GM12801 (cell line): Measurements from ENCODE around the gene PRR16.

Experiments used
- TF ChIP-seq, protein P1 (sequence below): IDR thresholded peaks from one replicate; pipeline ENCODE4 v1.5.1; 2011; ENCODE audit warnings: control low read depth; ENCODE audit not compliant: insufficient read length; ENCODE audit errors: extremely low read depth

Gene PRR16

DNA sequence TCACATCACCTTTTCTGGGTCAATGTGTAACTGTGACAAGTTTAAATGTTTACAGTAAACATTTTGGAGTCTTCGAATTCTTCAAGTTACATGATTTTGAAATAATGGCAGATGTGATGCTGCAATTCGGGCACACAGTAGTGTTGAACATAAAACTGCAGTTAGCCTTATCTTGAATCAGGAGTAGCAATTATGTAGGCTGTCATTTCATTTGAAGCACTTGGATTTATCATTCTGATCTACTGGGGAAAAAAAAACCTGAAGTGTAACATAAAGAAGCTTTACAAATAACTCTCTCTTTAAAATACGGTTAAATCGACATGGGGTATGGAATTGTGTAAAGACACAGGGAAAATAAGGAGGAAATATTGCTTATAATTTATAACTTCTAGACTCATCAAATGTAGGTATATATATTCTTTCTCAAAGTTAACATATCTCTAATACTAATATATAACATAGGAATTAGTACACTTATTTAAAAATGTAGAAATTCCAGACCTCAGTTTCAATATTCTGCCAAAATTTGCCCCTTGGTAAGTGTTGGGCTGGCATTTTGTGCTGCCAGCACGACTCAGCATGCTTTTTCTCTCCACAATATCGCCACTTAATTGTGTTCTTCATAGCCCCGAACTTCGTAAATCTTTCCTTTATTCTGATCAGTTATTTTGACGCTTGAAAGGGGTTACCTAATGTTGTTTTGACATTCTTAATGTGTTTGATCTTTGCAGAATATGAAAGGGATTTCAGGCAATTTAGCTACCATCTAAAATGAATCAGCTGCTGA is 226.7 kb downstream of the PRR16 start:
- TF ChIP-seq, protein P1, sequence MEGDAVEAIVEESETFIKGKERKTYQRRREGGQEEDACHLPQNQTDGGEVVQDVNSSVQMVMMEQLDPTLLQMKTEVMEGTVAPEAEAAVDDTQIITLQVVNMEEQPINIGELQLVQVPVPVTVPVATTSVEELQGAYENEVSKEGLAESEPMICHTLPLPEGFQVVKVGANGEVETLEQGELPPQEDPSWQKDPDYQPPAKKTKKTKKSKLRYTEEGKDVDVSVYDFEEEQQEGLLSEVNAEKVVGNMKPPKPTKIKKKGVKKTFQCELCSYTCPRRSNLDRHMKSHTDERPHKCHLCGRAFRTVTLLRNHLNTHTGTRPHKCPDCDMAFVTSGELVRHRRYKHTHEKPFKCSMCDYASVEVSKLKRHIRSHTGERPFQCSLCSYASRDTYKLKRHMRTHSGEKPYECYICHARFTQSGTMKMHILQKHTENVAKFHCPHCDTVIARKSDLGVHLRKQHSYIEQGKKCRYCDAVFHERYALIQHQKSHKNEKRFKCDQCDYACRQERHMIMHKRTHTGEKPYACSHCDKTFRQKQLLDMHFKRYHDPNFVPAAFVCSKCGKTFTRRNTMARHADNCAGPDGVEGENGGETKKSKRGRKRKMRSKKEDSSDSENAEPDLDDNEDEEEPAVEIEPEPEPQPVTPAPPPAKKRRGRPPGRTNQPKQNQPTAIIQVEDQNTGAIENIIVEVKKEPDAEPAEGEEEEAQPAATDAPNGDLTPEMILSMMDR, result no peak

DNA sequence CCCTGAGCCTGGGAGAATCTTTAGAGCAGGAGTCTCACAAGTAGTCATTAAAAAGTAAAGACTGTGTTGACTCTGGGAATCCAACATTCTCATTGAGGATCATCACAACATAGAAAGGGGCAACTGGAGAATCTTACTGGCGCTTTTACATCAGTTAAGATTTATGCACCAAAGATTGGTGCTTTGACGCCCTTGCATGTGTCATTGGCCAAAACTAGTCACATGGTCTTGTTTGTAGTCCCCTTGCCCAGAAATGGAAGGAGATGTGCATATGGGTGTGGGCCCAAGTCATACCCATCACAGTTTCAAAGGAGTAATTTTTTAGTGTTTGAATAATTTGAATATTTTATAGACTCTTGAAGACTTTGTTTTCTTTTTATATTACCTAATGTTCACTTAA is 228.2 kb downstream of the PRR16 start:
- TF ChIP-seq, protein P1, result no peak

DNA sequence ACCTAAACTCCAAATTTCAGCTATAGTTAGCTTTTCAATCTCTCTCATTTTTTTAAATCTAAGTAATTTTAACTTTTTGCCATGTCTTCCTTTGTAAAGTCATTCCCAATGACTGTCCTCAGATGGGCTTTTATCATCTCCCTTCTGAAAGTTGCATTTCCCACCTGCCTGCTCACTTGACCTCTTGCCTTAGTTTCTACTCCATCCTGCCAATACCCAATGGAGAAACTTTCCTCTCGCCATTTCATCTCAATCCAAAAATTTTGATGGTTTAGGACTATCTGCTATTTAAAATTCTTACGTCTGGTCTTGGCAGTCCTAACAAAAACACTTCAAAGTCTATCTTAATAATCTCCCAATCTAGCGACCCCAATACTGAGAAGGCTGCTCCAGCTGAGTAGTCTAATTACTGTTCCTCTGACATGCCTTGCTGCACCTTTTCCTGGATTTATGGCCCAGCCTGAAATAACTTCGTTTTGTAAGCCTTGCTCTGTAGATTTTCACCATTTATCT is 231.3 kb downstream of the PRR16 start:
- TF ChIP-seq, protein P1, result no peak

DNA sequence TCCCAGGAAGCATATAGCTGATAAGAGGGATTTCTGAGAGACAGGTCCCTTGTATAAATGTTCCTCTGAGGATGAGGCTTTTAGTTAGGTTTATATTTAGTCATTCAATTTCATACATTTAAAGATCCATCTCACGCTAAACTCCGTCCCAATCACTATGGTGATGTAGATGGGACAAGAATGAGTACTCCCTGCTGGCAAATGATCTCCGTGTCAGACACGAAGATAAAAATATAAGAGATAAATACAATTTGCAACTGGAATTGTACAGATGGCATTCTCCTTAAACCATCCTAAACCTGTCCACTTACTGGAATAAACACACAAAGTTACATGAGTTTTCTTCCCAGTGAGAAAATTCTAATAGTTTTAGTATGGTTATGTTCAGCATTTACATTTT is 233.0 kb downstream of the PRR16 start:
- TF ChIP-seq, protein P1, result no peak

DNA sequence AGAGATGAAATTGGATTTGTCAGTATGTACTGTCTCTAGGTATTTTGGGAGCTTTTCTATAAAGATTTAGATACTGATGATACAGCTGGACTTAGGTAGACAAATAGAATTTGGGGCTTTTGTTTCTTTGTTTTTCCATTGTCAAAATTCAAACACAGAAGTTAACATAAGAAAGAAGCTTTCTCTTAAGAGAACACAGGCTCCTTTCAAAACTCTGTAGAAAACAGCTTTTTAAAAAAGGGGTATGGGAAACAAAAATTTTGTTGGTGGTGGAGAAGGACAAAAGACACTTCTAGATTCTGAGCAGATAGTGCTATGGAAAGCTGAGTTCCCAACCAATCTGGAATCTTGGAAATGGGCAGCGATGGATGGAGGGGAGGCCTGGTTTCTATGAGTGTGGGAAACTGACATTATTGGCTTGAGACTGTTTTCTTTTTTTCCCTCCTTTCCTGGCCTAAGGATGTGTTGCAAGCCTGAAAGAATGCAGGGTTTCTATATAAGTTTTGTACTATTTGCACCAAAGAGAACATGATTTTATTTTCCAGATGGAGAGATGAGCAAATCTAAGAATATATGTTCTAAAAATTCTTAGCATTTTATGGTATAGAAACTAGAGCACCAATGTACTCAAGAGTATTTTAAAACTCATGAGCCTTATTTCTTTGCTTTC is 240.0 kb downstream of the PRR16 start:
- TF ChIP-seq, protein P1, result no peak

DNA sequence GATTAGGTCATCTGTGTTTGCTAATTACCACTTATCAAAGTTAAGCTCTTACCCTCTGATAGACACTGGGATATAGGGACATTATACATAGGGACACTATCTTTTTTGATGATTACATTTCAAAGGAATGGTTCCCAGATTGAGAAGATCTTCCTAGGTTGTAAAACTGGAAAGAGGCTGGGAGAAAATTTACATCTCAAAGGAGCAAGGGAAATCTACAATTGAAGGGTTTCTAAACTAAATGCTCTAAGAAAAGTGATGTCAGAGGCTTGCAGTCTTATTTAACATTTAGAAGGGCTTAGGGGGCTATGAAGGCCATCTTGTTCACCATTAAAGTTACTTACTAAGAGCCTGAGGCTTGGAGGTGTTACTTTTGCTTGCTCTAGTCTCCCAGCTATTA is 242.8 kb downstream of the PRR16 start:
- TF ChIP-seq, protein P1, result no peak

DNA sequence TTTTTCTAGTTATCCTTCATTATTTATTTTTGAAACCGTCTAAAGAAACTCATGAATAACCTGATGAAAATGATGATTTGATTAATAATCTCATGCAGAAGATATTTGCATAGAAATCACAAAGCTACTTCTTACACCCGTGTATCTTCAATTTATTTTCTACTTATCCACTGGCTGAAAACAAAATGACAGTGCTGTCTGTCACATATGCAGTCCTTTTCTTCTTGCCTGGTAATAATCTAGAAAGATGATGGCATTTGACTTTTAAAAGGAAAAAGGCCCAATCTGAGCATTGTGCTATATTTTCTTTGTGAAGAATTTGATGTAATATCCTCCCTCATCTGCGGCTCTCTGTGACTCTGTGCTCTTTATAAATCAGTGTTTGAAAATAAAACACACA is 253.3 kb downstream of the PRR16 start:
- TF ChIP-seq, protein P1, result no peak
